K562 (cell line): Measurements from ENCODE around the gene ERP44. TPM values are rescaled to one million over a fixed set of nuclear protein-coding genes. Genes with fewer than 3 reads are reported as not detected.

ENCODE experiments used
- ATAC-seq: fragments of 200-7000 bp; cut with Tn5 transposase; 3 replicates; pipeline ENCODE4 v1.9.1; 2020; ENCODE audit warnings: moderate library complexity
- BruUV-seq: library from RNA; stranded (reverse); fragments of 400-500 nt; replicated peaks from 2 replicates; lab custom pipeline; 2021; lab: Mats Ljungman, UMichigan
- CTCF ChIA-PET: fragments of 300-600 bp; formaldehyde crosslinking; extraction: SDS; loops from one replicate; lab custom pipeline; 2021; ENCODE audit warnings: low intra/inter-chr PET ratio; lab: Yijun Ruan, JAX
- POLR2A ChIA-PET: fragments of 300-600, 350-650 bp; sonication (Branson Sonifier 250); formaldehyde crosslinking; extraction: SDS; loops from one replicate; lab custom pipeline; 2021; ENCODE audit warnings: antibody characterized with exemption, inconsistent platforms; lab: Yijun Ruan, JAX
- DNase-seq, 4 experiments: peaks; one replicate each; pipeline versions ENCODE4 v3.0.0 to v3.0.0-alpha.2; 2011 to 2018; ENCODE audit warnings: low spot score in 3 of 4, mixed read lengths in 3 of 4; ENCODE audit errors: extremely low read depth in 1 of 4
- FAIRE-seq: peaks from 2 replicates; lab custom pipeline; 2011; peaks lifted over from hg19 to GRCh38; lab: Jason Lieb, UNC
- H2AFZ ChIP-seq: 2 replicates; pipeline ENCODE4 v1.6.0; 2011; ENCODE audit warnings: low read depth, low read length, control low read depth, inconsistent platforms
- H3K27ac ChIP-seq: fragments of 200-600 bp; 3 replicates; pipeline ENCODE4 v1.8.0; 2011; ENCODE audit warnings: low read depth, mild to moderate bottlenecking, control low read depth, inconsistent platforms, low read length, moderate library complexity, mixed read lengths; ENCODE audit errors: extremely low read depth
- H3K27me3 ChIP-seq, 2 experiments: fragments of 300-600 bp in 1 of 2; 2 replicates in 1 of 2; 3 replicates in 1 of 2; pipeline versions ENCODE4 v1.6.0 to v1.8.0; 2011; ENCODE audit warnings: inconsistent platforms in 2 of 2, low read length in 2 of 2, mild to moderate bottlenecking in 1 of 2, mixed read lengths in 1 of 2, moderate library complexity in 1 of 2; ENCODE audit not compliant: control insufficient read depth in 2 of 2, insufficient read depth in 2 of 2
- H3K36me3 ChIP-seq: fragments of 300-600 bp; 3 replicates; pipeline ENCODE4 v1.8.0; 2011; ENCODE audit warnings: mild to moderate bottlenecking, low read length, inconsistent platforms; ENCODE audit not compliant: control insufficient read depth, insufficient read depth
- H3K4me1 ChIP-seq, 2 experiments: fragments of 200-600 bp in 1 of 2; replicated peaks in 1 of 2; 2 replicates in 1 of 2; 3 replicates in 1 of 2; pipeline versions ENCODE4 v1.5.1 to v1.8.0; 2011; ENCODE audit warnings: inconsistent platforms in 2 of 2, low read length in 2 of 2, mild to moderate bottlenecking in 1 of 2, mixed read lengths in 1 of 2, moderate library complexity in 1 of 2; ENCODE audit not compliant: control insufficient read depth in 2 of 2, insufficient read depth in 2 of 2
- H3K4me2 ChIP-seq: 2 replicates; pipeline ENCODE4 v1.6.1; 2011; ENCODE audit warnings: low read length, control low read depth, inconsistent platforms, mixed read lengths; ENCODE audit not compliant: insufficient read depth
- H3K4me3 ChIP-seq: fragments of 200-600 bp; sonication (generic), shearing (Covaris generic); 2 replicates; pipeline ENCODE4 v1.5.1; 2016; ENCODE audit warnings: control low read depth, inconsistent platforms
- H3K79me2 ChIP-seq: fragments of 200-600 bp; 3 replicates; pipeline ENCODE4 v1.8.0; 2011; ENCODE audit warnings: low read length, inconsistent platforms; ENCODE audit not compliant: control insufficient read depth, insufficient read depth
- H3K9ac ChIP-seq, 2 experiments: 2 replicates each; pipeline versions ENCODE4 v1.6.0 to v1.6.1; 2011; ENCODE audit warnings: low read depth in 2 of 2, low read length in 2 of 2, control low read depth in 1 of 2, inconsistent platforms in 1 of 2, mild to moderate bottlenecking in 1 of 2, mixed read lengths in 1 of 2; ENCODE audit not compliant: insufficient read depth in 1 of 2
- H3K9me1 ChIP-seq: one replicate; pipeline ENCODE4 v1.6.0; 2011; ENCODE audit warnings: inconsistent platforms, mild to moderate bottlenecking, low read length, moderate library complexity; ENCODE audit not compliant: control insufficient read depth, insufficient read depth
- H3K9me3 ChIP-seq: replicated peaks from 2 replicates; pipeline ENCODE4 v1.5.1; 2011; ENCODE audit warnings: low read depth, low read length, inconsistent platforms; ENCODE audit not compliant: control insufficient read depth, insufficient read depth
- H4K20me1 ChIP-seq: replicated peaks from 2 replicates; pipeline ENCODE4 v1.6.1; 2011; ENCODE audit warnings: low read length, inconsistent platforms, mixed read lengths; ENCODE audit not compliant: control insufficient read depth, insufficient read depth
- MAFK ChIP-seq: IDR thresholded peaks from 2 replicates; pipeline ENCODE4 v1.6.1; 2011; ENCODE audit warnings: low read length, improper control_type of control experiment
- MTA2 ChIP-seq: fragments of 450-650 bp; IDR thresholded peaks from 2 replicates; pipeline ENCODE4 v1.6.1; 2016; ENCODE audit warnings: low read depth
- PRPF4 ChIP-seq: fragments of 200-400 bp; formaldehyde crosslinking; IDR thresholded peaks from one replicate; pipeline ENCODE4 v1.6.1; 2017; ENCODE audit warnings: low read length, low read depth, mild to moderate bottlenecking; ENCODE audit not compliant: insufficient read depth, poor library complexity, severe bottlenecking
- SREBF1 ChIP-seq: fragments of 150-350 bp; IDR thresholded peaks from 2 replicates; pipeline ENCODE4 v1.6.1; 2014; ENCODE audit warnings: antibody characterized with exemption, low read depth, low read length, borderline replicate concordance
- TARDBP ChIP-seq: fragments of 450-650 bp; IDR thresholded peaks from 2 replicates; pipeline ENCODE4 v1.6.1; 2016
- THRB ChIP-seq: fragments of 450-650 bp; formaldehyde crosslinking; conservative IDR thresholded peaks from 2 replicates; pipeline ENCODE4 v1.4.0; 2022; ENCODE audit warnings: mild to moderate bottlenecking, missing genetic modification characterization
- TOE1 ChIP-seq, 2 experiments: fragments of 450-650 bp in 1 of 2; sonication (generic) in 1 of 2; formaldehyde crosslinking in 1 of 2; IDR thresholded peaks; 2 replicates each; pipeline versions ENCODE4 v1.7.1 to v1.8.0; 2016 to 2022; ENCODE audit warnings: borderline replicate concordance in 2 of 2, mild to moderate bottlenecking in 2 of 2, antibody characterized with exemption in 1 of 2, inconsistent platforms in 1 of 2, low read depth in 1 of 2, missing genetic modification reagents in 1 of 2, moderate library complexity in 1 of 2
- WGBS: fragments of 100-300 bp; shearing (Covaris generic); methylation state at CpG from one replicate; pipeline ENCODE4 v1.1.6; 2016; ENCODE audit warnings: low coverage, mixed read lengths; ENCODE audit not compliant: insufficient coverage; ENCODE audit errors: missing lambda C conversion rate; 5-methylcytosine and 5-hydroxymethylcytosine counted together
- in situ Hi-C: fragments of 300-500 bp; cut with MboI; formaldehyde crosslinking; loops from 4 replicates; pipeline ENCODE4 v1.15.0; 2018; ENCODE audit warnings: inconsistent platforms, mixed read lengths
- intact Hi-C: fragments of 100-400 bp; cut with micrococcal nuclease; formaldehyde crosslinking; loops from 2 replicates; pipeline ENCODE4 v1.14.2; 2022
- polyA plus RNA-seq, 8 experiments: library from polyadenylated mRNA; depleted of rRNA in 4 of 8; stranded (reverse) in 5 of 8; unstranded in 3 of 8; fragments of >200 nt; fragmentation: Nextera tagmentation in 2 of 8; fragmentation: Illumina TruSeq in 1 of 8; extraction: Ambion mirVana in 2 of 8; extraction: Trizol in 1 of 8; gene quantifications; 2 replicates each; pipeline versions ENCODE4 v1.2.1 to v1.2.3, GENCODE V29; 2011 to 2014; ENCODE audit warnings: inconsistent platforms in 1 of 8, missing spikeins in 1 of 8
- total RNA-seq, 7 experiments: library from RNA; depleted of rRNA in 6 of 7; stranded (reverse); fragments of >200 nt in 6 of 7; fragmentation: Illumina TruSeq in 2 of 7; extraction: Trizol in 2 of 7; gene quantifications; 2 replicates each; pipeline versions ENCODE4 v1.2.1 to v1.2.3, GENCODE V29; 2011 to 2021; ENCODE audit warnings: low replicate concordance in 1 of 7
- TF ChIP-seq, protein P1 (sequence below): sonication (generic); formaldehyde crosslinking; IDR thresholded peaks from 2 replicates; pipeline ENCODE4 v1.8.0; 2022; ENCODE audit warnings: mild to moderate bottlenecking, missing genetic modification reagents

The ERP44 gene
- total and polyA plus RNA-seq, 9 of the 15 experiments (the other 6 are each of a cell fraction or from before 2014, with no cell fraction given): 9.2 to 23.4 (median 13.6) TPM

DNA sequence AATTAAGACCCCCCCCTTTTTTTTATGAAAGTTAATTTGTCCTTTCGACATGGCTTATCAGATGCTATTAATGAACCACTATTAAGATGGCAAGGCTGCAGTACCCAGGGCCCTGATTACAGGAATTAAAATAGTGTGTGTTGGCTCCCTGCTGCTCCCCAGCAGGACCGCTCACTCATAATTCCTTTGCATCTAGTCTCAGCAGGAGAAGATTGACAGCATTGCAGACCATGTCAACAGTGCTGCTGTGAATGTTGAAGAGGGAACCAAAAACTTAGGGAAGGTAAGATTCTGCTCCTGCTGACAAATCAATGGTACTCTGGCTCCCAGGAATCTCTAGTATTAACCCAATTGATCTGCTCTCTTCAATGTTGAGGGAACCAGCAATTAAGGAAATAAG, 131.3 kb downstream of the ERP44 start:
- Histone ChIP-seq H2AFZ (no peak overlapping the region), H3K9me3 (no peaks in the 10 kb centered on the region), H3K27me3 (no peaks in the 10 kb centered on the region), H3K79me2 (no peaks in the 10 kb centered on the region), H3K27ac (no peak overlapping the region), H3K9ac (no peak overlapping the region), H3K4me1 (no peaks in the 10 kb centered on the region), H3K4me3 (no peak overlapping the region), H4K20me1 (no peaks in the 10 kb centered on the region), H3K9me1 (no peaks in the 10 kb centered on the region), H3K36me3 (peaks cover 10% of the 10 kb centered on the region; the same call in 1 of the 3 replicates), H3K4me2 (no peak overlapping the region)
- TF ChIP-seq TARDBP (no peak), SREBF1 (no peak), MTA2 (no peak), TOE1 (IDR thresholded peaks at IDR 0.05; ENCODE audit: borderline replicate concordance) (no peak), TOE1 (CRISPR knock-in tag; IDR thresholded peaks at IDR 0.05; ENCODE audit: borderline replicate concordance, low read depth) (no peak), THRB (CRISPR knock-in tag) (no peak), PRPF4 (no peak), MAFK (no peak)
- TF ChIP-seq, protein P1, sequence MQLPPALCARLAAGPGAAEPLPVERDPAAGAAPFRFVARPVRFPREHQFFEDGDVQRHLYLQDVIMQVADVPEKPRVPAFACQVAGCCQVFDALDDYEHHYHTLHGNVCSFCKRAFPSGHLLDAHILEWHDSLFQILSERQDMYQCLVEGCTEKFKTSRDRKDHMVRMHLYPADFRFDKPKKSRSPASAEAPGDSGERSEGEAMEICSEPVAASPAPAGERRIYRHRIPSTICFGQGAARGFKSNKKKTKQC (CRISPR knock-in tag): no peak
- DNase-seq: no peak
- no peak for FAIRE-seq
- BruUV-seq: no TSS peak
- intact Hi-C loops (no loop called here), in situ Hi-C loops (no loop called here)
- POLR2A ChIA-PET: interaction anchor here (2.2 kb wide), 1 partner anchor 11 kb away, joined by 8 read pairs; no protein-coding TSS in a partner anchor
- WGBS: 82% methylated on average over 2 of the region's 2 CpGs
- ATAC-seq: no peak
- CTCF ChIA-PET: no interaction called here
